CMK (cell line): Measurements from ENCODE around the gene HES7.

Source experiments
- DNase-seq: peaks from one replicate; pipeline ENCODE4 v3.0.0-alpha.2; 2010; ENCODE audit warnings: low read depth

Gene HES7

DNA sequence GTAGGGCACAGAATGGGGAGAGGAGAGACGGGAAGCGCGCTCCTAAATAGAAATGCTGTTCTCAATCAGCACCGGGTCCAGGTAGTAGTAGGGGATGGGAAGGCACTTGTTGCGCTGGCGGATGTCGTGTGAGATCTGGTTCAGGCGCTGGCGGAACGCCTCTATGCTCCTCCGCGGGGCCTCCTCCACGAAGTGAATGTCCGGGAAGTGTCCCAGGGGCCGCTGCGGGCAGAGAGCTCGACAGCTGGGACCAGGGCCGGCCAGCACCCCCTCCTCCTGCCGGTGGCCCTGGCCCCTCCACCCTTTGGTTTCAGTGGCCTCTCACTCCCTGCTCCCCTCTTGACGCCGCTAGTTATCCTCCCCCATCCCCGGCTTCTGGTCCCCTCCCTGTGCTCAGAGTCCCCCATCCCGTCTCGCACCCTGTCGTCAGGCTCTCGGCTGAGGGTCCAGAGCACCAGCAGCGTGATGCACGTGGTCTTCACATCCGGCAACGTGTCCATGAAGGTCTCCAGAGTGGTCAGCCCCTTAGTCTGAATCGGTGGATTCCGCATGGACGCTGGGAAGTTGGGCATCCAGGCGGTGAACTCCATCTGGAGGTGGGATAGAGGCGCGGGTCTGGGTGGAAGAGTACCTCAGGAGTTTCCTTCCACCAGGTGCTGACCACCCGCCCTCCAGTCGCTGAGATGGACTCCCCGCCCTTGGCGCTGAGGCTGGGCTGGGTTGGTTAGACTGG, 51.0 kb downstream of the HES7 start:
- no peak for DNase-seq

DNA sequence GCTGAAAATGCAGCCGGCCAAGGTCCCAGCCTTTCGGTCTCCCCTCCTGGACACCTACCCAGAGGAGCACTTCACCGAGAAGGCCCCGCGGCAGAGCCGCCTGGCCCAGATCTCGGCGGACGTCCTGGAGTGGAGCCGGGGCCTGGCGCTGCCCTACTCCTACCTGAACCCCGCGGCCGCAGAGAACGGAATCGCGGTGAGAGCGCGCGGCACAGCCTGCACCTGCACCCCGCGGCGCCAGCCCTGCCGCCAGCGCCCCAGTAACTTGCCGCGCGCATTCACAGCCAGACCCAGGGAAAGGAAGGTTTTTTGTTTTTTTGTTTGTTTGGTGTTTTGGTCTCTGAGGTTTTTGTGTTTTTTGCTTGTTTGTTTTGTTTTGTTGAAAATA, 51.6 kb downstream of the HES7 start:
- no peak for DNase-seq

GRCh38 chr17:8071496-8071895, 52.4 kb downstream of the HES7 start:
- no peak for DNase-seq
